BE2C (cell line): ENCODE results near the gene VSTM2B.

Experiments
- DNase-seq: peaks from one replicate; pipeline ENCODE4 v3.0.0-alpha.2; 2020
- H3K27me3 ChIP-seq: fragments of 250-450 bp; sonication (Bioruptor Pico); 2 replicates; pipeline ENCODE4 v1.5.1; 2020; ENCODE audit warnings: mild to moderate bottlenecking
- H3K36me3 ChIP-seq: fragments of 250-450 bp; sonication (Bioruptor Pico); 2 replicates; pipeline ENCODE4 v1.5.1; 2020; ENCODE audit warnings: mild to moderate bottlenecking
- H3K4me1 ChIP-seq: fragments of 250-450 bp; sonication (Bioruptor Pico); 2 replicates; pipeline ENCODE4 v1.5.1; 2020
- H3K4me3 ChIP-seq: 2 replicates; pipeline ENCODE4 v1.5.1; 2011; ENCODE audit warnings: low read depth, low read length
- H3K9me3 ChIP-seq: fragments of 250-450 bp; sonication (Bioruptor Pico); 2 replicates; pipeline ENCODE4 v1.5.1; 2020
- TF ChIP-seq, protein P1 (sequence below): IDR thresholded peaks from 2 replicates; pipeline ENCODE4 v1.5.1; 2012; ENCODE audit warnings: mild to moderate bottlenecking, low read depth, low read length

The VSTM2B gene

DNA sequence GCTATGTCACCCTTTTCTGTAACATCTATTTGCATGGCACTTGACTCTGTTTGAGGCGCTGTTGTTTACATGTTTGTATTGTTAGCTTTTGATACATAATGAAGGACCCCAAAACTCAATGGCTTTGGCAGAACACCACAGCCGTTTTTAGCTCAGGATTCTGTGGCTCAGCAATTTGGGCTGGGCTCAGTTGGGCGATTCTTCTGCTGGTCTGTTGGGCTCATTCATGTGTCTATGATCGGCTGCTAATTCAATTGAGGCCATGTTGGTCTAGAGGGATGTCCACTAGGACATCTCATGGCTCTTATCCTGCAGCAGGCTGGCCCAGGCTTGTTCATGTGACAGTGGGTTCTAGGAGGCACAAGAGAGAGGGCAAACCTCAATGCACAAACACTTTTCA is 33.9 kb downstream of the VSTM2B start:
- TF ChIP-seq, protein P1, sequence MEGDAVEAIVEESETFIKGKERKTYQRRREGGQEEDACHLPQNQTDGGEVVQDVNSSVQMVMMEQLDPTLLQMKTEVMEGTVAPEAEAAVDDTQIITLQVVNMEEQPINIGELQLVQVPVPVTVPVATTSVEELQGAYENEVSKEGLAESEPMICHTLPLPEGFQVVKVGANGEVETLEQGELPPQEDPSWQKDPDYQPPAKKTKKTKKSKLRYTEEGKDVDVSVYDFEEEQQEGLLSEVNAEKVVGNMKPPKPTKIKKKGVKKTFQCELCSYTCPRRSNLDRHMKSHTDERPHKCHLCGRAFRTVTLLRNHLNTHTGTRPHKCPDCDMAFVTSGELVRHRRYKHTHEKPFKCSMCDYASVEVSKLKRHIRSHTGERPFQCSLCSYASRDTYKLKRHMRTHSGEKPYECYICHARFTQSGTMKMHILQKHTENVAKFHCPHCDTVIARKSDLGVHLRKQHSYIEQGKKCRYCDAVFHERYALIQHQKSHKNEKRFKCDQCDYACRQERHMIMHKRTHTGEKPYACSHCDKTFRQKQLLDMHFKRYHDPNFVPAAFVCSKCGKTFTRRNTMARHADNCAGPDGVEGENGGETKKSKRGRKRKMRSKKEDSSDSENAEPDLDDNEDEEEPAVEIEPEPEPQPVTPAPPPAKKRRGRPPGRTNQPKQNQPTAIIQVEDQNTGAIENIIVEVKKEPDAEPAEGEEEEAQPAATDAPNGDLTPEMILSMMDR = no peak
- no peaks in the 10 kb centered on the region for H3K4me1 ChIP-seq
- H3K9me3 ChIP-seq = no peaks in the 10 kb centered on the region
- no peaks in the 10 kb centered on the region for H3K27me3 ChIP-seq
- no peak overlapping the region for H3K4me3 ChIP-seq
- DNase-seq = no peak
- H3K36me3 ChIP-seq = no peaks in the 10 kb centered on the region

DNA sequence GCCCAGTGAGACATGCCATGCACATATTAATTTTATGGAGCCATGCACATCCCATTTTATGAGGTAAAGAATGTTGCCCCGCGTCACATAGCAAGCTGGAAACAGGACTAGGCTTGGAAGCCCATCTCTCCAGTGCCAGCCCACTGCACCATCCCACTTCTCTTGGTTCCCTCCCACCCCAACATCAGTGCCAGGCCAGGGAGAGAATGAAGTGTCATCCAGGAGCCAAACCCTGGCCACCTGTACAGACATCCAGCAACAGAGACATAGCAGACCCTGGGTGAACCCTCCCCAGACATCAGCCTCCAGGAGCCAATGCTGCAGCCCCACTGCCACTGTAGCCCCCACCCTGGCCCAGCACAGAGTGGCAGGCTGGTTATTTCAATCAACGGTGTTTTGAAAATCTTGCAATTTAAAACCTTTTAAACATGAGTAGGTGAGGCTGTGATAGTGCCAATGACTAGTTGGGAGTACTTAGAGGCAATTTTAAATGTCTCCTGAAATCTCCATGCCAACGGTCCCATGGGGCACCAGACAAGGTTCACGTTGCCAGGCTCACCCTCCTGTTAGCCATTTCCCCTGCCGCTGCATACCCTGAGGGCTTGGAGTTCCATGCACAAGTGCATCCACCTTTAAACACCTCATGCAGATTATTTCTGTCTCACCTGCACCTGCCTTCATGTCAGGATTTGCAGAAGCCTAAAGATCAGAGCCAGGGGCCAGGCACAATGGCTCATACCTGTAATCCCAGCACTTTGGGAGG is 34.7 kb downstream of the VSTM2B start:
- Histone ChIP-seq H3K9me3 (no peaks in the 10 kb centered on the region), H3K4me3 (no peak overlapping the region), H3K36me3 (no peaks in the 10 kb centered on the region), H3K27me3 (no peaks in the 10 kb centered on the region), H3K4me1 (no peaks in the 10 kb centered on the region)
- TF ChIP-seq, protein P1 = no peak
- DNase-seq = no peak

DNA sequence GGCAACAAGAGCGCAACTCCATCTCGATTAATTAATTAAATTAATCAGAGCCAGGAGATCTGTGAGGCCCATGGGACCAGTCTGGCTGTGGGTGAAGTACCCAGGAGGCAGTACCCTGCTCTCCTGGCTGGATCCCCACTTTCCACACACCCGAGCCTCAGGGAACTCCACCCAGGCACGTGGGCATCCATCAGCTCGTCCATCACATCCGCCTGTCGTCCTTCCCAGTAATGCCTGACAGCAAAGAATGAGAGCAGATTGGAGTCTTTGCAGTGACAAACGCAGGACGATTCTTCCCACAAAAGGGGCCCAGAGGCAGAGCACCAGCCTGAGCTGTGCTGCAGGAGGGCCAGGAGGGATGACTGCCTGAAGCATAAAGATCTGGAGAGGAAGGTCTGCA is 35.8 kb downstream of the VSTM2B start:
- TF ChIP-seq, protein P1 = no peak
- Histone ChIP-seq H3K4me3 (no peak overlapping the region), H3K9me3 (no peaks in the 10 kb centered on the region), H3K27me3 (no peaks in the 10 kb centered on the region), H3K4me1 (no peaks in the 10 kb centered on the region), H3K36me3 (no peaks in the 10 kb centered on the region)
- DNase-seq = no peak

DNA sequence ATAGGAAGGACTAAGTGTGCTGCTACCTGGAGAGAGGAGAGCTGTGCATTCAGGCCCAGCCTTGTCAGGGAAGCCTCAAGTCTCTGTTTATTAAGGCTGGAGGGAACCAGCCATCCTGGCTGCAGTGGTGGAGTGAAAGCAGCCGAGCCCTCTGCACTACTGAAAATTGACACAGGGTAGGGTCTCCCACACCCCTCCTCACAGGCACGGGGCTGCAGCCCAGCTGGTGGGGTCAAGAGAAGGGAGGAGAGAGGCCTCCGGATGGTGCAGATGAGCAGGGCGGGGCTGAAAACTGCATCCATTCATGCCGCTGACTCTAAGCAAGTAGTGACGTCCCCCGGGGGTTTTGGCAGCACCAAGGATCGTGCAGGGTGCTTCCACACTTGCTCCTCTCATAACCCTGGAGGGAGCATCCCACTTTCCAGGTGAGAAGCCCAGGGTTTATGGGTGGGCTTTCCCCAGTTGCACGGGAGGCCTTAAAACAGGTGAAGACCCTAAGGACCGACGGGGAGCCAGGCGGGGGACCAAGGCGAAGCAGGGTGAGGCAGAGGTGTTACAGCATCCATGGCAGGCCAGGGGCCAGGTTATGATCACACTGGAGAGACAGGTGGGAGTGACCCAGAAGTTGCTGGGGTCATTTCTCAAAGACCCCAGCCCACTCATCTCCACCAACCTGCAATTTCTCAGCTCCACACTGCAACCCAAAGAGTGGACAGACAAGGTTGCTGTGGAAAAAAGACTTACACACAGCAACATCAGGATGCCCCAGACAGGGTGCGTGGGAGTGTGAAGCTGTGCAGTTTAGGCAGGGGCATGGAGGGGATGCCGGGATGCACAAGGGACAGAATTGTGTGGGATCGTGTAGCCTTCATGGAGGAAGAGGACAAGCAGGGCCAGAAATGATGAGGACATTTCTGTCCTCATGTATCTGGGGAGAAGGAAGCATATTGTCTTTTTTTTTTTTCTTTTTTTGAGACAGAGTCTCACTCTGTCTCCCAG is 36.8 kb downstream of the VSTM2B start:
- TF ChIP-seq, protein P1 = no peak
- H3K27me3 ChIP-seq = no peaks in the 10 kb centered on the region
- no peak for DNase-seq
- H3K4me1 ChIP-seq = no peaks in the 10 kb centered on the region
- no peak overlapping the region for H3K4me3 ChIP-seq
- no peaks in the 10 kb centered on the region for H3K9me3 ChIP-seq
- no peaks in the 10 kb centered on the region for H3K36me3 ChIP-seq

DNA sequence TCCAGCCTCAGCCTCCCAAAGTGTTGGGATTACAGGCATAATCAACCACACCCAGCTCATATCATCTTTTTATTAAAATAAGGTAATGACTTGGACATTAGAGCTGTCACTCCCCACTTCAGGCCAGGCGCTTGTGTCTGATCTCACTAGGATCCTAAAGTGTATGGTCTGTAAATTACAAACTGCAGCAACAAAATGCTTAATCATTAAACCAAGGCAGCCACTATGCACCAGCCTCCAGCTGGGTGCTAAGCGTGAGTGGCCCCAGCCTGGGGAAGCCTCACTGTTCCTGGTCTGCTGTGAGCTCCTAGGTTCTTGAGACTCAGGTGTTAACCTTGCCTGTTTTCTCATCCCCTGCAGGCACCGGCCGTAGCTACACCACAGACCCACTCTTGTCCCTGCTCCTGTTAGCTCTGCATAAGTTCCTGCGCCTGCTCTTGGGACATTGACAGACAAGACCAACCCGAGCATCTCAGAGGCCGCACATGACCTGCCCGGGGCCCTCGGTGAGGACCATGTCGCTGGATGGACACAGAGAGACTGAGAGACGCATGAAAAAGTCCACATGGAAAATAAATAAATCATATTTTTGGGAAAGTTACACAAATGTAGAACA is 37.8 kb downstream of the VSTM2B start:
- H3K4me3 ChIP-seq = no peak overlapping the region
- H3K36me3 ChIP-seq = no peaks in the 10 kb centered on the region
- no peaks in the 10 kb centered on the region; the same call in 1 of the 2 replicates for H3K27me3 ChIP-seq
- H3K4me1 ChIP-seq = no peaks in the 10 kb centered on the region
- TF ChIP-seq, protein P1 = no peak
- no peak for DNase-seq
- H3K9me3 ChIP-seq = no peaks in the 10 kb centered on the region
